Thyroid gland (tissue), 4 donors: ENCODE data around the gene CHAF1B. TPM values are rescaled to one million over a fixed set of nuclear protein-coding genes. Genes with fewer than 3 reads are reported as not detected.

Experiments used
- DNase-seq, 2 donors: peaks; one replicate each; pipeline ENCODE4 v3.0.0-alpha.2; 2019
- H3K27ac ChIP-seq, 3 donors: fragments of 200-600 bp; sonication (generic); 1 replicate in 2 of 3; 2 replicates in 1 of 3; pipeline ENCODE4 v1.5.1; 2016 to 2019; ENCODE audit warnings: mild to moderate bottlenecking in 1 of 3, moderate library complexity in 1 of 3
- H3K27me3 ChIP-seq: fragments of 200-600 bp; sonication (generic); one replicate; pipeline ENCODE4 v1.5.1; 2019
- H3K36me3 ChIP-seq, 2 donors: fragments of 200-600 bp; sonication (generic); one replicate each; pipeline ENCODE4 v1.5.1; 2016 to 2019
- H3K4me1 ChIP-seq, 2 donors: fragments of 200-600 bp; sonication (generic); one replicate each; pipeline ENCODE4 v1.5.1; 2017 to 2019
- H3K4me3 ChIP-seq, 3 donors: fragments of 200-600 bp; sonication (generic); replicated peaks in 1 of 3; 1 replicate in 2 of 3; 2 replicates in 1 of 3; pipeline ENCODE4 v1.5.1; 2016; ENCODE audit warnings: mild to moderate bottlenecking in 1 of 3
- H3K9me3 ChIP-seq: fragments of 200-600 bp; sonication (generic); one replicate; pipeline ENCODE4 v1.5.1; 2017
- CTCF ChIP-seq, 6 experiments: fragments of 200-600 bp in 3 of 6; fragments of 450-650 bp in 3 of 6; sonication (generic) in 3 of 6; IDR thresholded peaks; one replicate each; pipeline ENCODE4 v1.5.1; 2016 to 2019; ENCODE audit warnings: antibody characterized with exemption in 6 of 6, mild to moderate bottlenecking in 2 of 6, inconsistent platforms in 1 of 6, moderate library complexity in 1 of 6
- POLR2A ChIP-seq, 2 donors: fragments of 450-650 bp; IDR thresholded peaks; one replicate each; pipeline ENCODE4 v1.6.1; 2017; ENCODE audit warnings: antibody characterized with exemption in 2 of 2, mild to moderate bottlenecking in 2 of 2, moderate library complexity in 1 of 2
- WGBS, 2 donors: methylation state at CpG; one replicate each; pipeline ENCODE4 v1.1.5; 2017; 5-methylcytosine and 5-hydroxymethylcytosine counted together
- intact Hi-C: fragments of 100-400 bp; cut with DNase I; formaldehyde crosslinking; loops from one replicate; pipeline ENCODE4 v1.15.1; 2023
- total RNA-seq, 4 donors: library from RNA; depleted of rRNA; stranded (reverse); fragments of >200 nt; gene quantifications; one replicate each; pipeline ENCODE4 v1.2.3, GENCODE V29; 2016

CHAF1B gene
- total RNA-seq, 4 donors from 2014 or later = 0.89 to 1.7 (median 0.99) TPM

GRCh38 chr21:36355868-36356267 lies 29.3 kb upstream of the CHAF1B start:
- no peaks in the 10 kb centered on the region for H3K4me1 ChIP-seq
- H3K4me3 ChIP-seq = no peak overlapping the region
- no peak overlapping the region for H3K27ac ChIP-seq
- H3K9me3 ChIP-seq = no peaks in the 10 kb centered on the region
- WGBS, 2 donors = 89 to 93% methylated on average over 2 of the region's 2 CpGs
- intact Hi-C loops = no loop called here
- no peak for DNase-seq
- H3K27me3 ChIP-seq = no peaks in the 10 kb centered on the region
- no peak for TF ChIP-seq CTCF (IDR thresholded peaks at IDR 0.05)
- TF ChIP-seq POLR2A (IDR thresholded peaks at IDR 0.05) = no peak
- H3K36me3 ChIP-seq = peaks cover 11 to 18% of the 10 kb centered on the region in 2 donors

GRCh38 chr21:36359185-36359584 lies 26.0 kb upstream of the CHAF1B start:
- no peak for TF ChIP-seq CTCF (IDR thresholded peaks at IDR 0.05)
- no peak for TF ChIP-seq POLR2A (IDR thresholded peaks at IDR 0.05)
- H3K27me3 ChIP-seq = no peaks in the 10 kb centered on the region
- intact Hi-C loops = no loop called here
- H3K9me3 ChIP-seq = no peaks in the 10 kb centered on the region
- H3K27ac ChIP-seq = no peak overlapping the region
- WGBS, 2 donors = 96% methylated on average over 2 of the region's 2 CpGs
- H3K4me3 ChIP-seq = no peak overlapping the region
- peaks cover 39 to 42% of the 10 kb centered on the region in 2 donors for H3K36me3 ChIP-seq
- DNase-seq = no peak
- H3K4me1 ChIP-seq = no peaks in the 10 kb centered on the region

DNA sequence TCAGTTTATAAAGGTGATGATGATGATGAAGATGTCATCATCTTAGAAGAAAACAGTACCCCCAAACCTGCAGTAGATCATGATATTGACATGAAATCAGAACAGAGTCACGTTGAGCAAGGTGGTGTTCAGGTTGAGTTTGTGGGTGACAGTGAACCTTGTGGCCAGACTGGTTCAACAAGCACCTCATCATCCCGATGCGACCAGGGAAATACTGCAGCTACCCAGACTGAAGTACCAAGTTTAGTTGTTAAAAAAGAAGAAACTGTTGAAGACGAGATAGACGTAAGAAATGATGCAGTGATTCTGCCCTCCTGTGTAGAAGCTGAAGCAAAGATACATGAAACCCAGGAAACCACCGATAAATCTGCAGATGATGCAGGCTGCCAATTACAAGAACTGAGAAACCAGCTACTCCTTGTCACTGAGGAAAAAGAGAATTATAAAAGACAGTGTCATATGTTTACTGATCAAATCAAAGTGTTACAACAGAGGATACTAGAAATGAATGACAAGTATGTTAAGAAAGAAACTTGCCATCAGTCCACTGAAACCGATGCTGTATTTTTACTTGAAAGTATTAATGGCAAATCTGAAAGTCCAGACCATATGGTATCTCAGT lies 16.0 kb upstream of the CHAF1B start:
- TF ChIP-seq CTCF (IDR thresholded peaks at IDR 0.05) = no peak
- no peak for TF ChIP-seq POLR2A (IDR thresholded peaks at IDR 0.05)
- no peak for DNase-seq
- no peak overlapping the region for H3K4me3 ChIP-seq
- WGBS, 2 donors = 92 to 95% methylated on average over 7 of the region's 7 CpGs
- H3K36me3 ChIP-seq = peaks cover 59 to 74% of the 10 kb centered on the region in 2 donors
- H3K9me3 ChIP-seq = no peaks in the 10 kb centered on the region
- intact Hi-C loops = no loop called here
- H3K27me3 ChIP-seq = no peaks in the 10 kb centered on the region
- no peaks in the 10 kb centered on the region for H3K4me1 ChIP-seq
- H3K27ac ChIP-seq = no peak overlapping the region

GRCh38 chr21:36375994-36376393 lies 9.2 kb upstream of the CHAF1B start:
- Histone ChIP-seq H3K27me3 (no peaks in the 10 kb centered on the region), H3K9me3 (no peaks in the 10 kb centered on the region), H3K27ac (no peak overlapping the region), H3K36me3 (peaks cover 37 to 48% of the 10 kb centered on the region in 2 donors), H3K4me3 (no peak overlapping the region), H3K4me1 (peaks cover 0 to 9% of the 10 kb centered on the region in 2 donors)
- TF ChIP-seq POLR2A (IDR thresholded peaks at IDR 0.05) = no peak
- TF ChIP-seq CTCF (IDR thresholded peaks at IDR 0.05) = no peak
- intact Hi-C loops = no loop called here
- no peak for DNase-seq

DNA sequence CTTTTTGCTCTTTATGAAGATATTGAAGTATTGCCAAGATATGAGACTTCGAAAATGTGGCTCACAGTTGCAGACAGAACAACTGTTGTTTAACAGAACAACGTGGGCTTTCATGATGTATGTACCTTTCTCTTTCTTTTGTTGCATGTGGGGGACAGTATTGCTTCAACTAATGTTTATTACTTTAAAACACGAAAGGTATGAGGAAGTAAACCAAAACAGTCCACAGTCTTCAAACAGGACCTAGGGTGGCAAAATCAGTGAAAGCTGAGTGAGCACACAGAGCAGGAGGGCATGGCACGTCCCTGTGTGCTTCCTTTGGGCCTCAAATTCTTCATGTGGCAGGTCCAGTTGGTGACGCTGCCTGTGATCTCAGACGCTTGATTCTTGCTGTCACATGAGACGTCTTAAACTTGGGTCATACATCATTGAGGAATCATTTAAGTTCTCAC lies 7.8 kb upstream of the CHAF1B start:
- Histone ChIP-seq H3K27me3 (no peaks in the 10 kb centered on the region), H3K36me3 (peaks cover 34 to 37% of the 10 kb centered on the region in 2 donors), H3K4me3 (no peak overlapping the region), H3K4me1 (peaks cover 0 to 9% of the 10 kb centered on the region in 2 donors), H3K9me3 (no peaks in the 10 kb centered on the region), H3K27ac (no peak overlapping the region)
- TF ChIP-seq CTCF (IDR thresholded peaks at IDR 0.05) (no peak), POLR2A (IDR thresholded peaks at IDR 0.05) (no peak)
- intact Hi-C loops = no loop called here
- WGBS, 2 donors = 90 to 91% methylated on average over 7 of the region's 7 CpGs
- DNase-seq = no peak
